Thyroid gland (tissue), 4 donors: ENCODE data around the gene RSAD2.

Source experiments
- POLR2A ChIP-seq, 2 donors: fragments of 450-650 bp; IDR thresholded peaks; one replicate each; pipeline ENCODE4 v1.6.1; 2017; ENCODE audit warnings: antibody characterized with exemption in 2 of 2, mild to moderate bottlenecking in 2 of 2, moderate library complexity in 1 of 2
- TF ChIP-seq, protein P1 (sequence below), 6 experiments: fragments of 200-600 bp in 3 of 6; fragments of 450-650 bp in 3 of 6; sonication (generic) in 3 of 6; IDR thresholded peaks; one replicate each; pipeline ENCODE4 v1.5.1; 2016 to 2019; ENCODE audit warnings: antibody characterized with exemption in 6 of 6, mild to moderate bottlenecking in 2 of 6, inconsistent platforms in 1 of 6, moderate library complexity in 1 of 6

DNA sequence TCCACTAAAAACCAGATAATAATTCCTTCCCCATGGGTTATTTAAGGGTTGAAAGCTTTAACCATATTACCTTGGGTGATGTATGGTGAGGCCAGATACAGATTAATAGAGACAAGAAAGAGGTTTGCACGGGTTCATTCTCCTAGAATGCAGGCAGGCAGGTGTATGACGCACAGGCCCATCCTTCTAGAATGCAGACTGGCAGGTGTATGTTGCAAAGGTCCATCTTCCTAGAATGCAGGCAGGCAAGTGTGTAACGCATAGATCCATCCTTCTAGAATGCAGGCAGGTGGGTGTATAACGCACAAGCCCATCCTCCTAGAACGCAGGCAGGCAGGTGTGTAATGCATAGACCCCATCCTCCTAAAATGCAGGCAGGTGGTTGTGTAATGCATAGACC lies 3.9 kb downstream of the RSAD2 start:
- TF ChIP-seq POLR2A (IDR thresholded peaks at IDR 0.05): no peak
- TF ChIP-seq, protein P1, sequence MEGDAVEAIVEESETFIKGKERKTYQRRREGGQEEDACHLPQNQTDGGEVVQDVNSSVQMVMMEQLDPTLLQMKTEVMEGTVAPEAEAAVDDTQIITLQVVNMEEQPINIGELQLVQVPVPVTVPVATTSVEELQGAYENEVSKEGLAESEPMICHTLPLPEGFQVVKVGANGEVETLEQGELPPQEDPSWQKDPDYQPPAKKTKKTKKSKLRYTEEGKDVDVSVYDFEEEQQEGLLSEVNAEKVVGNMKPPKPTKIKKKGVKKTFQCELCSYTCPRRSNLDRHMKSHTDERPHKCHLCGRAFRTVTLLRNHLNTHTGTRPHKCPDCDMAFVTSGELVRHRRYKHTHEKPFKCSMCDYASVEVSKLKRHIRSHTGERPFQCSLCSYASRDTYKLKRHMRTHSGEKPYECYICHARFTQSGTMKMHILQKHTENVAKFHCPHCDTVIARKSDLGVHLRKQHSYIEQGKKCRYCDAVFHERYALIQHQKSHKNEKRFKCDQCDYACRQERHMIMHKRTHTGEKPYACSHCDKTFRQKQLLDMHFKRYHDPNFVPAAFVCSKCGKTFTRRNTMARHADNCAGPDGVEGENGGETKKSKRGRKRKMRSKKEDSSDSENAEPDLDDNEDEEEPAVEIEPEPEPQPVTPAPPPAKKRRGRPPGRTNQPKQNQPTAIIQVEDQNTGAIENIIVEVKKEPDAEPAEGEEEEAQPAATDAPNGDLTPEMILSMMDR (IDR thresholded peaks at IDR 0.05): no peak
